Smooth muscle cell of the umbilical artery (primary cell): ENCODE results near the gene PUS3. TPM values are rescaled to one million over a fixed set of nuclear protein-coding genes. Genes with fewer than 3 reads are reported as not detected.

Experiments used
- total RNA-seq: library from RNA; depleted of rRNA; stranded (reverse); fragments of >200 nt; gene quantifications from 2 replicates; pipeline ENCODE4 v1.2.3, GENCODE V29; 2014

PUS3 gene, protein sequence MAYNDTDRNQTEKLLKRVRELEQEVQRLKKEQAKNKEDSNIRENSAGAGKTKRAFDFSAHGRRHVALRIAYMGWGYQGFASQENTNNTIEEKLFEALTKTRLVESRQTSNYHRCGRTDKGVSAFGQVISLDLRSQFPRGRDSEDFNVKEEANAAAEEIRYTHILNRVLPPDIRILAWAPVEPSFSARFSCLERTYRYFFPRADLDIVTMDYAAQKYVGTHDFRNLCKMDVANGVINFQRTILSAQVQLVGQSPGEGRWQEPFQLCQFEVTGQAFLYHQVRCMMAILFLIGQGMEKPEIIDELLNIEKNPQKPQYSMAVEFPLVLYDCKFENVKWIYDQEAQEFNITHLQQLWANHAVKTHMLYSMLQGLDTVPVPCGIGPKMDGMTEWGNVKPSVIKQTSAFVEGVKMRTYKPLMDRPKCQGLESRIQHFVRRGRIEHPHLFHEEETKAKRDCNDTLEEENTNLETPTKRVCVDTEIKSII
- 12.8 and 16.6 TPM in 2 replicates for total RNA-seq

DNA sequence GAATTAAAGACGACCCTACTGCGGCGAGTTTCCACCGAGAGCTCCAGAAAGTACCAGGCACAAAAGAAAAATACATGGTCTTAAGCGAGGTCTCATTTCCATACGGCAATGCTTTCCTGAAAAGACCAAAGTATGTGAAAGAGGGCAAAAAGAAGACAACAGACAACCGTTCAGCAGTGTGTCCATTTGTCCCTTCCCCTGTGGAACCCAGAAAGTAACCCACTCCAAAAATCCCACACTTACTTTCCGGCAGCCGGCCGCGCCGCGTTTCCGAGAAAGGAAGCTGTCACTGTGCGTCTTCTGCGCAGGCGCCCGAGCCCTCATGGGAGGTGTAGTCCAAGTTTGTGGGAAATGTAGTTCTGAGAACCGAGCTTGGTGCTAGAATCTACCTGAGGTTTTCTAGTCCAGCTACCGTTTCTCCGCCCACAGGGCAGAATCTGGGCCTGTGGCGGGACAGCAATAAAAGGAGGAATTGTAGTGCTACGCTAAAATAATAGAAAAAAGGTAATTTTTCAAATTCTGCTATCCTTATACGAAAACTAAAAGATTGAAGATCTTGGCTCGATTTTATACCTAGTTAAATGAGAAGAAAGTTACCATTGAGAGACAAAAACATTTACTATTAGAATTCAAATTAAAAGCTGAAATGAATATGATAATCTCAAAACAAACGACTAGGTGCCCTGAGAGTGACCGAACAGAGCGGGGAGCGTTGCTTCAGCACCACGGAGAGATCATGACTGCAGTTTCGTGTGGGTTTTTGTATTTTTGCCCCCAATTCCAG is at the start of gene PUS3:
Gene PUS3 (minus strand): TSS at position 280 of the 784 bp plus-strand sequence. CDS start 6,922 bp downstream, outside the sequence.

DNA sequence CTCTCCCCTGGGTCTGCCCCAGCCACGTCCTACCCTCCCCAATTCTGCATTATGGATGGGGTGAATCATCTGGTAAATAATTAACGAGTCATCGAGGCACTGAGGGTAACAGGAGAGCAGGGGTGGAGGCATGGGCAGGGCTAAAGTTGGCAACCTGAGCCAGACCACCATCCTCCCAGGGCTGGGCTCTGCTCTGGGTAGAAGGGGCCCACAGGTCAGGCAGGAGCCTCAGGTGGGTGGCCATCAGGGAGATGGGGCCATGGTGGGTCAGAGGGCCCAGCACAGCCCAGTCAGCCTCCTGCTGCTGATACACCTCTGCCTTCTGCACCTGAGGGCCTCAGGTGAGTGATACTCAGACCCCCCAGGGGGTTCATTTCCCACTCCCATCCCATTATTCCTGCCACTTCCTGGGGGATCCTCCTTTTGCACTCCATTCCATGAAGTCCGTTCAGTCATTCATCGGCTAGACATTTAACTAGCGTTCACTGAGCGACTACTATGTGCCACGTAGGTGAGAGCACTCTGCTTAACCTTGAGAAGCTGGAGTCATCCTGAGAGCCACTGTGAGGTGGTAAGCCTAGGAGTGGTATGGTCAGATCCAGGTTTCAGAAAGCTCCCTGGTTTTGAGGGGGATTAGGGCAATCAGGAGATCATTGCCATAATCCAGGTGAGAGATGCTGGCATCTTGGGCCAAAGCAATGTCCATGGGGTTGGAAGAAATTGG is 43.0 kb upstream of the PUS3 start, which contains the start of gene VSIG10L2:
Gene VSIG10L2 (plus strand): TSS at position 248 of the 724 bp plus-strand sequence. CDS start 12 bp downstream, at position 260.

DNA sequence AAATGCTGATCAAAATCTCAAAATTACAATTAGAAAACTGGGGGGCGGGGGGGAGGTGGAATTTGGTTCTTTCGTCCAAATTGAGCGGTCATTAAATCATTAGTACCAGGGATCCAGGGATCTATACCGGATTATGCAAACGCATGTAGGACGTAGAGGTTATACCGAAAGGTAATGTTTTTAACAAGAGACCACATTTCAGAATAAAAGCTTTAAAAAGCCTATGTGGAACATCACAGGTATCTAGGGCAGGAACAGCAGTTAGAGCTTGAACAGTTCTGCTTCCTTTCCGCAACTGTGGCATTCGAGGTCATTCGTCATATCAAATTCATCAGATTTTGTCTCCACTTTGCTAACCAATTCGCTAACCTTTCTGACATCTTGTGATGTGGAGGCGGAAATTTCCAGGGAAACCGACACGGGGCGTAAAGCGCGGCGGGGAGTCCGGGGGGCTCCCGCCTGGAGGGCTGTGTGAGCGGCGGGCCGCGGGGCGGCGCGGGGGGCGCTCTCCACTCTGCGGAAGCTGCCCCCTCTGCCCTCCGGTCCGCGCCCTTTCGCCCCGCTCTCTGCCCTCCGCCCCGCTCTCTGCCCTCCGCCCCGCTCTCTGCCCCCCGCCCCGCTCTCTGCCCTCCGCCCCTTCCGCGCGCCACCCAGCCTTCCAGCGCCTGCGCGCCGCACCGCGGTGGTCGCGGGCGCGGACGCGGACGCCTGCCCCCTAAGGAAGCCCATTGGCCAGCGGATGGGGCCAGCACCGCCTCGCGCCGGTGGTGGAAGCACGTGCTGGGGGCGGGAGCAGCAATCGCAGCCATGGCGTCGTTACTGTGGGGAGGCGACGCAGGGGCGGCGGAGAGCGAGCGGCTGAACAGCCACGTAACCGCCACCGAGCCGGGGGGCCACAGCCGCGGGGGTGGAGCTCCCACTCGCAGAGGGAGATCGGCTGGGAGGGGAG is 979 bp upstream of the PUS3 start, which contains the start of gene DDX25:
Gene DDX25 (plus strand): TSS at position 798 of the 949 bp plus-strand sequence. CDS start 10 bp downstream, at position 808.

DNA sequence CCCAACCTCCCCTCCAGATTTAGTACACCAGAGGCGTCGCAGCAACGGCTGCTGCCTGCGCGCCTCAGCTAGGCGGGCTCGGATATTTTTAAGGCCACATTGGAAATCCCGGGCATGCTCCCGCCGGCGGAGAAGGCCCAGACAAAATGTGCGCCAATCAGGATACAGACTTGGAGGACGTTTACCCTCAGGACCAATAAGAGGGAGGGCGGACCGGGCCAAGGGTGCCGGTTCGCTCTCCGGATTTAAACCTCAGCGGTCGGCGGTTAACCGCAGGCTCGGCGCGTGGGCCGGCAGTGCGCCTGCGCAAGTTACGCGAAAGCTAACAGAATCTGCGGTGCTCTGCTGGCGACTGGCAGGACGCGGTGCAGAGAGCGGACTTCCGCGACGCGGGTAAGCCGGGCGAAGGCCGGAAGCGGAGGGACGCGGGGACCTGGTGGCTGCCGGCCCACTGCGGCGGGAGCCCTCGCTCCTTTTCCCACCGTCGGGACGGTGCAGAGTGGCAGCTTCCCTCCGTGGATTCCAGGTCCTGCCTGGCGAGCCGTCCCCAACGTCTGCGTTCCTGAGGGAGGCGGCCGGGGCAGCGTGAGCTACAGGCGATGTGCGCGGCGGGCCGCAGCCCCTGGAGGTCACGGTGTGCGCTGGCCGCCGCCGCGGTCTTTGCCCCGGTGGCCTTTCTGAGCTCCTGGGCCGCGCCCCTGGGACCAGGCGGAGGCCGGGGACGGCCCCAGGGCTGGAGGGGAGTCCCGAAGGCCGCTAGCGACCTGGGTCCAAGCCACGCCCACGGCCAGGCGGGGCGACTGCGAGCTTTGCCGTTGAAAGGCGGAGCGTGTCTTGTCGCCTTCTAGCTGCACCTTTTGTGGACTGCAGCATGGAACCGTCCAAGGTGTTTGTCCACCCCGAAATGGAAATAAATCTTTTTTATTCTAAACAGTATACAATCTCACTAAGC is 15.4 kb downstream of the PUS3 start, which contains the start of gene HYLS1:
Gene HYLS1 (plus strand): TSS at position 296 of the 952 bp plus-strand sequence. CDS start 11,701 bp downstream, outside the sequence.

Other genes starting within 250 kb of the PUS3 start
- not detected in 2 replicates for gene ACRV1, start 222.4 kb downstream of the PUS3 start, total RNA-seq
- gene PATE1, start 156.9 kb downstream of the PUS3 start, total RNA-seq, result not detected in 2 replicates
- 0.28 TPM in 1 of 2 replicates, not detected in the other for gene PATE2, start 124.4 kb downstream of the PUS3 start, total RNA-seq
- not detected in 2 replicates for gene PATE3, start 115.1 kb downstream of the PUS3 start, total RNA-seq
- gene PATE4, start 69.9 kb downstream of the PUS3 start, total RNA-seq, result not detected in 2 replicates
- gene HYLS1, start 15.5 kb downstream of the PUS3 start, total RNA-seq, result 3.0 and 4.3 TPM in 2 replicates
- not detected in 2 replicates for gene DDX25, start 1.3 kb upstream of the PUS3 start, total RNA-seq
- gene VSIG10L2, start 42.8 kb upstream of the PUS3 start, total RNA-seq, result not detected in 2 replicates
- gene CDON, start 159.7 kb upstream of the PUS3 start, total RNA-seq, result 7.1 and 8.1 TPM in 2 replicates